ENCODE results near the gene EIF1AX. TPM values are rescaled to one million over a fixed set of nuclear protein-coding genes. Genes with fewer than 3 reads are reported as not detected.

EIF1AX gene
- polyA plus RNA-seq, 1 of the 3 experiments (the other 2 are of a cell fraction): 18.2 TPM

DNA sequence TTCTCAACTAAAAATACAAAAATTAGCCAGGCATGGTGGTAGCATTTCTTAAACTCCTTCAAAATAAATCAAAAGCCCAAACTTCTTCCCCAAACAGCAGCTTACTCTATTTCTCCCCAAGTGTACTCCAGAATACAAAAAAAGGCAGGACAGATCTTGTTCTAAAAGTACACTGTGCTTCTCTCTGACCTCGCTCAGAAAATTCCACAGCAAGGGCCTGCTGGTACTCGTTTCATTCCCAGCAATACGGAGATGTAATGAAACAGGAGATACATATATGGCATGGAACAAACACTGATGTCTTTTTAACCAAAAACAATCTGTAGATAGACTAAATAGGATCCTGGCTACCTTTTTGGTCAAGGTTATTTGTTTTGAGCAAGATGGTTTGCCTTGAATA, 50.1 kb downstream of the EIF1AX start:
- Histone ChIP-seq H3K9ac (no peak overlapping the region), H3K79me2 (ENCODE audit: insufficient read depth) (no peaks in the 10 kb centered on the region), H3K4me1 (ENCODE audit: control insufficient read depth in 1 of 2, insufficient read depth in 2 of 2, low read depth in 1 of 2, low read length in 1 of 2) (no peaks in the 10 kb centered on the region), H3K4me3 (ENCODE audit: low read depth in 2 of 2, low read length in 1 of 2) (no peak overlapping the region), H3K36me3 (replicated peaks in 1 of 2; ENCODE audit: control insufficient read depth in 1 of 2, insufficient read depth in 2 of 2, low read length in 1 of 2) (no peaks in the 10 kb centered on the region), H3K9me2 (no peaks in the 10 kb centered on the region), H3K4me2 (no peak overlapping the region), H3K27me3 (ENCODE audit: insufficient read depth) (no peaks in the 10 kb centered on the region; the same call in 1 of the 2 replicates), H2AFZ (ENCODE audit: low read depth) (no peak overlapping the region), H3F3A (replicated peaks; ENCODE audit: insufficient read depth) (no peaks in the 10 kb centered on the region), H3K27ac (ENCODE audit: low read depth in 2 of 2, low read length in 1 of 2) (no peak overlapping the region), H3K9me3 (no peaks in the 10 kb centered on the region), H4K20me1 (ENCODE audit: insufficient read depth) (no peaks in the 10 kb centered on the region)
- DNase-seq: no peak
- POLR2A ChIA-PET: no interaction called here
- CTCF ChIA-PET: interaction anchor here (0.7 kb wide), 1 partner anchor 23 kb away, joined by 3 read pairs; no protein-coding TSS in a partner anchor
- 26% methylated on average over 3 of the region's 3 CpGs for WGBS (ENCODE audit: low lambda C conversion rate)
- TF ChIP-seq, protein P1, sequence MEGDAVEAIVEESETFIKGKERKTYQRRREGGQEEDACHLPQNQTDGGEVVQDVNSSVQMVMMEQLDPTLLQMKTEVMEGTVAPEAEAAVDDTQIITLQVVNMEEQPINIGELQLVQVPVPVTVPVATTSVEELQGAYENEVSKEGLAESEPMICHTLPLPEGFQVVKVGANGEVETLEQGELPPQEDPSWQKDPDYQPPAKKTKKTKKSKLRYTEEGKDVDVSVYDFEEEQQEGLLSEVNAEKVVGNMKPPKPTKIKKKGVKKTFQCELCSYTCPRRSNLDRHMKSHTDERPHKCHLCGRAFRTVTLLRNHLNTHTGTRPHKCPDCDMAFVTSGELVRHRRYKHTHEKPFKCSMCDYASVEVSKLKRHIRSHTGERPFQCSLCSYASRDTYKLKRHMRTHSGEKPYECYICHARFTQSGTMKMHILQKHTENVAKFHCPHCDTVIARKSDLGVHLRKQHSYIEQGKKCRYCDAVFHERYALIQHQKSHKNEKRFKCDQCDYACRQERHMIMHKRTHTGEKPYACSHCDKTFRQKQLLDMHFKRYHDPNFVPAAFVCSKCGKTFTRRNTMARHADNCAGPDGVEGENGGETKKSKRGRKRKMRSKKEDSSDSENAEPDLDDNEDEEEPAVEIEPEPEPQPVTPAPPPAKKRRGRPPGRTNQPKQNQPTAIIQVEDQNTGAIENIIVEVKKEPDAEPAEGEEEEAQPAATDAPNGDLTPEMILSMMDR (IDR thresholded peaks at IDR 0.05): no peak

DNA sequence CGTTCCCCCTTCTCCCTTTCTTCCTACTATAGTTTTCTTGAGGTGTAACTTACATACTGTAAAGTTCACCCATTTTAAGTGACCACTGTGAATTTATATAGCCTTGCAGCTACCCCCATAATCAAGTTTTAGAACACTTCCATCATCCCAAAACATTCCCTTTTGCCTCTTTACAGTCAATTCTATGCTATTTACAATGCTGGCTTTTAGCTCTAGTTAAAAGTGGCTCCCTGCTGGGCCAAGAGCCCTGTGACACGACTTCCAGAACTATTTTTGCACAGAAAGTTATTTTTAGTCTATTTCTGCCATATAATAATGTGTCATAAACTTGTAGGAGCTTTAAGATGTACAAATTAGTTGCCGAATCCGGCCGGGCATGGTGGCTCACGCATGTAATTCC, 51.8 kb downstream of the EIF1AX start:
- Histone ChIP-seq H4K20me1 (ENCODE audit: insufficient read depth) (no peaks in the 10 kb centered on the region), H3K4me1 (ENCODE audit: control insufficient read depth in 1 of 2, insufficient read depth in 2 of 2, low read depth in 1 of 2, low read length in 1 of 2) (no peaks in the 10 kb centered on the region), H3K9me2 (no peaks in the 10 kb centered on the region), H3K4me3 (ENCODE audit: low read depth in 2 of 2, low read length in 1 of 2) (no peak overlapping the region), H3K36me3 (replicated peaks in 1 of 2; ENCODE audit: control insufficient read depth in 1 of 2, insufficient read depth in 2 of 2, low read length in 1 of 2) (no peaks in the 10 kb centered on the region), H2AFZ (ENCODE audit: low read depth) (no peak overlapping the region), H3K27ac (ENCODE audit: low read depth in 2 of 2, low read length in 1 of 2) (no peak overlapping the region), H3K79me2 (ENCODE audit: insufficient read depth) (no peaks in the 10 kb centered on the region), H3F3A (replicated peaks; ENCODE audit: insufficient read depth) (no peaks in the 10 kb centered on the region), H3K27me3 (ENCODE audit: insufficient read depth) (no peaks in the 10 kb centered on the region; the same call in 1 of the 2 replicates), H3K9me3 (no peaks in the 10 kb centered on the region), H3K4me2 (no peak overlapping the region), H3K9ac (no peak overlapping the region)
- DNase-seq: no peak
- ChIA-PET CTCF (interaction anchor here (0.6 to 1.1 kb wide), 4 partner anchors 19 to 353 kb away, joined by 3 read pairs; no protein-coding TSS in a partner anchor), POLR2A (no interaction called here)
- TF ChIP-seq RAD21 (IDR thresholded peaks at IDR 0.05; ENCODE audit: low read length): no peak
- no peak for TF ChIP-seq SIN3A (IDR thresholded peaks at IDR 0.05; ENCODE audit: borderline replicate concordance, low read depth, low read length)
- TF ChIP-seq FOSL2 (IDR thresholded peaks at IDR 0.05; ENCODE audit: borderline replicate concordance, low read depth): no peak
- no peak for TF ChIP-seq SMC3 (IDR thresholded peaks at IDR 0.05; ENCODE audit: low read depth, low read length)
- TF ChIP-seq, protein P2, sequence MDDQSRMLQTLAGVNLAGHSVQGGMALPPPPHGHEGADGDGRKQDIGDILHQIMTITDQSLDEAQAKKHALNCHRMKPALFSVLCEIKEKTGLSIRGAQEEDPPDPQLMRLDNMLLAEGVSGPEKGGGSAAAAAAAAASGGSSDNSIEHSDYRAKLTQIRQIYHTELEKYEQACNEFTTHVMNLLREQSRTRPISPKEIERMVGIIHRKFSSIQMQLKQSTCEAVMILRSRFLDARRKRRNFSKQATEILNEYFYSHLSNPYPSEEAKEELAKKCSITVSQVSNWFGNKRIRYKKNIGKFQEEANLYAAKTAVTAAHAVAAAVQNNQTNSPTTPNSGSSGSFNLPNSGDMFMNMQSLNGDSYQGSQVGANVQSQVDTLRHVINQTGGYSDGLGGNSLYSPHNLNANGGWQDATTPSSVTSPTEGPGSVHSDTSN (IDR thresholded peaks at IDR 0.05): no peak
- TF ChIP-seq YY1 (IDR thresholded peaks at IDR 0.05; ENCODE audit: low read depth): no peak
- no peak for TF ChIP-seq ELF1 (IDR thresholded peaks at IDR 0.05)
- TF ChIP-seq GABPA (IDR thresholded peaks at IDR 0.05; ENCODE audit: low read depth): no peak
- no peak for TF ChIP-seq JUND (IDR thresholded peaks at IDR 0.05)
- 33% methylated on average over 6 of the region's 6 CpGs for WGBS (ENCODE audit: low lambda C conversion rate)

DNA sequence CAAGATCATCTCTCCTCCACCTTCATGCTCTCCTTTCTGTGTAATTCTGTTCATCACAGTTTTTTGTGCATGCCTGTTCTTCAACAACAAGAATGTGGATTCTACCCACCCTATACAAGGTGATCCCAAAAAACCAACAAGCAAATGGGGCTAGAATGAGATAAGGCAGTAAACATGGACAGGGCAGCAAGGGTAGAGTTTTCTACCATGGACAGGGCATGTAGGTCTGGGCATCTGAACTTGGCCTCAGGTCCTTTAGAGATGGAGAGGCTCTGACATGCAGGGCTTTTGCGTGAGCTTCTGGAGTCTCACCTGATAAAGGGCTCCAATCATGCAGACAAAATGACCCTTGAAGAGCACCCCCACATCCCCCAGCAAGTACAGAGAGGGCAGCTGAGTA, 61.4 kb downstream of the EIF1AX start:
- 57% methylated on average over 1 of the region's 1 CpG for WGBS (ENCODE audit: low lambda C conversion rate)
- no peaks in the 10 kb centered on the region for H3K36me3 ChIP-seq (replicated peaks in 1 of 2; ENCODE audit: control insufficient read depth in 1 of 2, insufficient read depth in 2 of 2, low read length in 1 of 2)
- H3K9me2 ChIP-seq: no peaks in the 10 kb centered on the region
- no peak for DNase-seq
- H3K9ac ChIP-seq: no peak overlapping the region
- H4K20me1 ChIP-seq (ENCODE audit: insufficient read depth): no peaks in the 10 kb centered on the region
- TF ChIP-seq, protein P3, sequence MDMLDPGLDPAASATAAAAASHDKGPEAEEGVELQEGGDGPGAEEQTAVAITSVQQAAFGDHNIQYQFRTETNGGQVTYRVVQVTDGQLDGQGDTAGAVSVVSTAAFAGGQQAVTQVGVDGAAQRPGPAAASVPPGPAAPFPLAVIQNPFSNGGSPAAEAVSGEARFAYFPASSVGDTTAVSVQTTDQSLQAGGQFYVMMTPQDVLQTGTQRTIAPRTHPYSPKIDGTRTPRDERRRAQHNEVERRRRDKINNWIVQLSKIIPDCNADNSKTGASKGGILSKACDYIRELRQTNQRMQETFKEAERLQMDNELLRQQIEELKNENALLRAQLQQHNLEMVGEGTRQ (IDR thresholded peaks at IDR 0.05; ENCODE audit: borderline replicate concordance, low read depth, low read length): no peak
- TF ChIP-seq, protein P4, sequence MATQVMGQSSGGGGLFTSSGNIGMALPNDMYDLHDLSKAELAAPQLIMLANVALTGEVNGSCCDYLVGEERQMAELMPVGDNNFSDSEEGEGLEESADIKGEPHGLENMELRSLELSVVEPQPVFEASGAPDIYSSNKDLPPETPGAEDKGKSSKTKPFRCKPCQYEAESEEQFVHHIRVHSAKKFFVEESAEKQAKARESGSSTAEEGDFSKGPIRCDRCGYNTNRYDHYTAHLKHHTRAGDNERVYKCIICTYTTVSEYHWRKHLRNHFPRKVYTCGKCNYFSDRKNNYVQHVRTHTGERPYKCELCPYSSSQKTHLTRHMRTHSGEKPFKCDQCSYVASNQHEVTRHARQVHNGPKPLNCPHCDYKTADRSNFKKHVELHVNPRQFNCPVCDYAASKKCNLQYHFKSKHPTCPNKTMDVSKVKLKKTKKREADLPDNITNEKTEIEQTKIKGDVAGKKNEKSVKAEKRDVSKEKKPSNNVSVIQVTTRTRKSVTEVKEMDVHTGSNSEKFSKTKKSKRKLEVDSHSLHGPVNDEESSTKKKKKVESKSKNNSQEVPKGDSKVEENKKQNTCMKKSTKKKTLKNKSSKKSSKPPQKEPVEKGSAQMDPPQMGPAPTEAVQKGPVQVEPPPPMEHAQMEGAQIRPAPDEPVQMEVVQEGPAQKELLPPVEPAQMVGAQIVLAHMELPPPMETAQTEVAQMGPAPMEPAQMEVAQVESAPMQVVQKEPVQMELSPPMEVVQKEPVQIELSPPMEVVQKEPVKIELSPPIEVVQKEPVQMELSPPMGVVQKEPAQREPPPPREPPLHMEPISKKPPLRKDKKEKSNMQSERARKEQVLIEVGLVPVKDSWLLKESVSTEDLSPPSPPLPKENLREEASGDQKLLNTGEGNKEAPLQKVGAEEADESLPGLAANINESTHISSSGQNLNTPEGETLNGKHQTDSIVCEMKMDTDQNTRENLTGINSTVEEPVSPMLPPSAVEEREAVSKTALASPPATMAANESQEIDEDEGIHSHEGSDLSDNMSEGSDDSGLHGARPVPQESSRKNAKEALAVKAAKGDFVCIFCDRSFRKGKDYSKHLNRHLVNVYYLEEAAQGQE (IDR thresholded peaks at IDR 0.05; ENCODE audit: low read depth, low read length): peak; percentile 82; the same call in 1 of the 2 replicates
- TF ChIP-seq TCF12 (IDR thresholded peaks at IDR 0.05): no peak
- ChIA-PET CTCF (interaction anchor here (0.7 to 4.3 kb wide), 2 partner anchors 13 to 17 kb away, joined by 3 to 27 read pairs; no protein-coding TSS in a partner anchor), POLR2A (no interaction called here)
- H3K4me3 ChIP-seq (ENCODE audit: low read depth in 2 of 2, low read length in 1 of 2): no peak overlapping the region
- no peaks in the 10 kb centered on the region; the same call in none of the 2 replicates for H3K27me3 ChIP-seq (ENCODE audit: insufficient read depth)
- H3K79me2 ChIP-seq (ENCODE audit: insufficient read depth): no peaks in the 10 kb centered on the region
- no peak overlapping the region for H3K27ac ChIP-seq (ENCODE audit: low read depth in 2 of 2, low read length in 1 of 2)
- H3K4me1 ChIP-seq (ENCODE audit: control insufficient read depth in 1 of 2, insufficient read depth in 2 of 2, low read depth in 1 of 2, low read length in 1 of 2): no peaks in the 10 kb centered on the region
- H3K9me3 ChIP-seq: no peaks in the 10 kb centered on the region
- H2AFZ ChIP-seq (ENCODE audit: low read depth): no peak overlapping the region
- no peak overlapping the region for H3K4me2 ChIP-seq
- no peaks in the 10 kb centered on the region for H3F3A ChIP-seq (replicated peaks; ENCODE audit: insufficient read depth)
